K562 (cell line): ENCODE measurements around the gene ACTN4. TPM values are rescaled to one million over a fixed set of nuclear protein-coding genes. Genes with fewer than 3 reads are reported as not detected.
A peak's percentile ranks its signal among the peaks of the same experiment; 100 is the strongest.

ENCODE experiments used
- ELF1 ChIP-seq: fragments of 200-800 bp; sonication (Bioruptor generic); IDR thresholded peaks from 2 replicates; pipeline ENCODE4 v1.6.1; 2016; ENCODE audit warnings: missing genetic modification characterization, missing compliant biosample characterization
- HDAC2 ChIP-seq: fragments of 450-650 bp; IDR thresholded peaks from 2 replicates; pipeline ENCODE4 v1.6.1; 2016; ENCODE audit warnings: mild to moderate bottlenecking
- HNRNPK ChIP-seq: fragments of 200-400 bp; formaldehyde crosslinking; IDR thresholded peaks from one replicate; pipeline ENCODE4 v1.6.1; 2018; ENCODE audit warnings: mild to moderate bottlenecking, low read depth, low read length; ENCODE audit not compliant: poor library complexity, severe bottlenecking
- LCOR ChIP-seq: sonication (generic); formaldehyde crosslinking; IDR thresholded peaks from 2 replicates; pipeline ENCODE4 v1.8.0; 2022; ENCODE audit warnings: mild to moderate bottlenecking, missing genetic modification reagents
- MAFG ChIP-seq: fragments of 450-650 bp; conservative IDR thresholded peaks from 2 replicates; pipeline ENCODE4 v1.6.1; 2016; ENCODE audit warnings: missing genetic modification characterization, missing compliant biosample characterization
- MED1 ChIP-seq: sonication (generic); formaldehyde crosslinking; IDR thresholded peaks from 2 replicates; pipeline ENCODE4 v1.8.1; 2023; ENCODE audit warnings: missing genetic modification reagents, borderline replicate concordance
- NR2F6 ChIP-seq: fragments of 450-650 bp; formaldehyde crosslinking; IDR thresholded peaks from 2 replicates; pipeline ENCODE4 v1.4.0; 2020; ENCODE audit warnings: mild to moderate bottlenecking
- RB1 ChIP-seq: fragments of 450-650 bp; IDR thresholded peaks from 2 replicates; pipeline ENCODE4 v1.6.1; 2017; ENCODE audit warnings: low read depth, mild to moderate bottlenecking
- SAFB ChIP-seq: fragments of 200-400 bp; formaldehyde crosslinking; IDR thresholded peaks from 2 replicates; pipeline ENCODE4 v1.6.1; 2017; ENCODE audit warnings: low read depth, low read length, borderline replicate concordance
- SMARCA5 ChIP-seq: fragments of 450-650 bp; IDR thresholded peaks from 2 replicates; pipeline ENCODE4 v1.6.1; 2016
- SMARCC2 ChIP-seq: fragments of 450-650 bp; IDR thresholded peaks from 2 replicates; pipeline ENCODE4 v1.6.1; 2017; ENCODE audit warnings: antibody characterized with exemption, moderate library complexity, mild to moderate bottlenecking, low read depth
- ZBTB7A ChIP-seq: IDR thresholded peaks from 2 replicates; pipeline ENCODE4 v1.6.1; 2011; ENCODE audit warnings: low read depth, mild to moderate bottlenecking, low read length, moderate library complexity, borderline replicate concordance; ENCODE audit not compliant: control insufficient read depth
- ZNF12 ChIP-seq: sonication (generic); formaldehyde crosslinking; IDR thresholded peaks from 2 replicates; pipeline ENCODE4 v1.4.0; 2020; ENCODE audit warnings: mild to moderate bottlenecking, missing genetic modification reagents
- ZNF217 ChIP-seq: sonication (generic); formaldehyde crosslinking; IDR thresholded peaks from 2 replicates; pipeline ENCODE4 v1.8.0; 2022; ENCODE audit warnings: mild to moderate bottlenecking, missing genetic modification reagents
- ZNF3 ChIP-seq: fragments of 250-450 bp; sonication (Bioruptor Pico); IDR thresholded peaks from 2 replicates; pipeline ENCODE4 v1.5.0; 2021; ENCODE audit warnings: mild to moderate bottlenecking, moderate library complexity
- ZNF785 ChIP-seq: fragments of 250-450 bp; sonication (Bioruptor Pico); IDR thresholded peaks from 2 replicates; pipeline ENCODE4 v1.4.0; 2020; ENCODE audit warnings: mild to moderate bottlenecking
- polyA plus RNA-seq, 8 experiments: library from polyadenylated mRNA; depleted of rRNA in 4 of 8; stranded (reverse) in 5 of 8; unstranded in 3 of 8; fragments of >200 nt; fragmentation: Nextera tagmentation in 2 of 8; fragmentation: Illumina TruSeq in 1 of 8; extraction: Ambion mirVana in 2 of 8; extraction: Trizol in 1 of 8; gene quantifications; 2 replicates each; pipeline versions ENCODE4 v1.2.1 to v1.2.3, GENCODE V29; 2011 to 2014; ENCODE audit warnings: inconsistent platforms in 1 of 8, missing spikeins in 1 of 8
- total RNA-seq, 7 experiments: library from RNA; depleted of rRNA in 6 of 7; stranded (reverse); fragments of >200 nt in 6 of 7; fragmentation: Illumina TruSeq in 2 of 7; extraction: Trizol in 2 of 7; gene quantifications; 2 replicates each; pipeline versions ENCODE4 v1.2.1 to v1.2.3, GENCODE V29; 2011 to 2021; ENCODE audit warnings: low replicate concordance in 1 of 7
- TF ChIP-seq, protein P1 (sequence below): fragments of 150-350 bp; IDR thresholded peaks from 2 replicates; pipeline ENCODE4 v1.6.1; 2014; ENCODE audit warnings: low read depth, mild to moderate bottlenecking, low read length, borderline replicate concordance
- TF ChIP-seq, protein P2 (sequence below): fragments of 250-450 bp; sonication (Bioruptor Pico); IDR thresholded peaks from 2 replicates; pipeline ENCODE4 v1.5.1; 2021; ENCODE audit warnings: mild to moderate bottlenecking
- TF ChIP-seq, protein P3 (sequence below): sonication (generic); IDR thresholded peaks from 2 replicates; pipeline ENCODE4 v1.6.1; 2016
- TF ChIP-seq, protein P4 (sequence below): fragments of 450-650 bp; formaldehyde crosslinking; IDR thresholded peaks from 2 replicates; pipeline ENCODE4 v1.4.0; 2022; ENCODE audit warnings: missing genetic modification characterization

The ACTN4 gene
- total and polyA plus RNA-seq, 9 of the 15 experiments (the other 6 are each of a cell fraction or from before 2014, with no cell fraction given), result 3.1 to 385 (median 125) TPM

DNA sequence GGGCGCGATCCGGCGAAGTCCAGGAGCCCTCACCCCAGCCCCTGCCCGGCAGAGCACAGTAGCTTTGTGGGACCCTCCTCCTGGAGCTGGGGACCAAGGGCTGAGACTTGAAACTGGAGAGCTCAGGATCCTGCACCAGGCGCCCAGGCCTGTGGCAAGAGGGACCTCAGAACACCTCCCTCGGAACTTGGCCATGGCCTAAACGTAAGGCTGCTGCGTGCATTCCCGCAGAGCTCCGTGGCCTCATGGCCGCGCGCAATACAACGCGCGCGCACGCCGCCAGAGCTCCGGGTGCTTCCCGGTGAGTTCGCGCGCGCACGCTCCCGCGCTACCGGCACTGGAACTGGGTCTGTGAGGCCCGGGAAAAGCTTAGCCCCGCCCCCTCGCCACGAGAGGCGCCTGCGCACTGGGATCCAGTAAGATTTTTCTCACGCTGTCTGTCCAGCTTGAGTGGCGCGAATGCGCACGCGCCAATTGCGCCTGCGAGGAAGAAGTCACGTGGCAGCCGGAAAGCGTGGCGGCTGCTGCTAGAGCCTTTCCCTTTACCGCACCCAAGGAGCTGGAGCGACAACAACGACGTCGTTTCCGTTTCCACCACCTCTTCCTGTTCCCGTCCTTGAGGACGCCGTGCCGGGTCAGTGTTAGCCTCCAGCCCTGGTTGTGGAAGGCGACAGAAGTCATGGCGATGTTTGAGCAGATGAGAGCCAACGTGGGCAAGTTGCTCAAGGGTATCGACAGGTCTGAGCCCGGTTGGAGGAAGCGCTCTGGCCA is 28.7 kb upstream of the ACTN4 start, which contains the start of gene EIF3K (continued):
- TF ChIP-seq, protein P1, sequence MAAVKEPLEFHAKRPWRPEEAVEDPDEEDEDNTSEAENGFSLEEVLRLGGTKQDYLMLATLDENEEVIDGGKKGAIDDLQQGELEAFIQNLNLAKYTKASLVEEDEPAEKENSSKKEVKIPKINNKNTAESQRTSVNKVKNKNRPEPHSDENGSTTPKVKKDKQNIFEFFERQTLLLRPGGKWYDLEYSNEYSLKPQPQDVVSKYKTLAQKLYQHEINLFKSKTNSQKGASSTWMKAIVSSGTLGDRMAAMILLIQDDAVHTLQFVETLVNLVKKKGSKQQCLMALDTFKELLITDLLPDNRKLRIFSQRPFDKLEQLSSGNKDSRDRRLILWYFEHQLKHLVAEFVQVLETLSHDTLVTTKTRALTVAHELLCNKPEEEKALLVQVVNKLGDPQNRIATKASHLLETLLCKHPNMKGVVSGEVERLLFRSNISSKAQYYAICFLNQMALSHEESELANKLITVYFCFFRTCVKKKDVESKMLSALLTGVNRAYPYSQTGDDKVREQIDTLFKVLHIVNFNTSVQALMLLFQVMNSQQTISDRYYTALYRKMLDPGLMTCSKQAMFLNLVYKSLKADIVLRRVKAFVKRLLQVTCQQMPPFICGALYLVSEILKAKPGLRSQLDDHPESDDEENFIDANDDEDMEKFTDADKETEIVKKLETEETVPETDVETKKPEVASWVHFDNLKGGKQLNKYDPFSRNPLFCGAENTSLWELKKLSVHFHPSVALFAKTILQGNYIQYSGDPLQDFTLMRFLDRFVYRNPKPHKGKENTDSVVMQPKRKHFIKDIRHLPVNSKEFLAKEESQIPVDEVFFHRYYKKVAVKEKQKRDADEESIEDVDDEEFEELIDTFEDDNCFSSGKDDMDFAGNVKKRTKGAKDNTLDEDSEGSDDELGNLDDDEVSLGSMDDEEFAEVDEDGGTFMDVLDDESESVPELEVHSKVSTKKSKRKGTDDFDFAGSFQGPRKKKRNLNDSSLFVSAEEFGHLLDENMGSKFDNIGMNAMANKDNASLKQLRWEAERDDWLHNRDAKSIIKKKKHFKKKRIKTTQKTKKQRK, result no peak
- TF ChIP-seq MAFG (tag), result no peak
- 0 out of 2 replicates have a peak, but pooled peaks have one; percentile 24 for TF ChIP-seq ZBTB7A
- TF ChIP-seq SMARCC2, result no peak
- TF ChIP-seq LCOR, result no peak
- TF ChIP-seq, protein P2, sequence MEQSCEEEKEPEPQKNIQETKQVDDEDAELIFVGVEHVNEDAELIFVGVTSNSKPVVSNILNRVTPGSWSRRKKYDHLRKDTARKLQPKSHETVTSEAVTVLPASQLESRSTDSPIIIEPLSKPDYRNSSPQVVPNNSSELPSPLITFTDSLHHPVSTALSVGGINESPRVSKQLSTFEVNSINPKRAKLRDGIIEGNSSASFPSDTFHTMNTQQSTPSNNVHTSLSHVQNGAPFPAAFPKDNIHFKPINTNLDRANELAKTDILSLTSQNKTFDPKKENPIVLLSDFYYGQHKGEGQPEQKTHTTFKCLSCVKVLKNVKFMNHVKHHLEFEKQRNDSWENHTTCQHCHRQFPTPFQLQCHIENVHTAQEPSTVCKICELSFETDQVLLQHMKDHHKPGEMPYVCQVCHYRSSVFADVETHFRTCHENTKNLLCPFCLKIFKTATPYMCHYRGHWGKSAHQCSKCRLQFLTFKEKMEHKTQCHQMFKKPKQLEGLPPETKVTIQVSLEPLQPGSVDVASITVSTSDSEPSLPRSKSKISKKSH (CRISPR knock-in tag), result no peak
- peak; percentile 85 for TF ChIP-seq ELF1 (tag)
- TF ChIP-seq, protein P3, sequence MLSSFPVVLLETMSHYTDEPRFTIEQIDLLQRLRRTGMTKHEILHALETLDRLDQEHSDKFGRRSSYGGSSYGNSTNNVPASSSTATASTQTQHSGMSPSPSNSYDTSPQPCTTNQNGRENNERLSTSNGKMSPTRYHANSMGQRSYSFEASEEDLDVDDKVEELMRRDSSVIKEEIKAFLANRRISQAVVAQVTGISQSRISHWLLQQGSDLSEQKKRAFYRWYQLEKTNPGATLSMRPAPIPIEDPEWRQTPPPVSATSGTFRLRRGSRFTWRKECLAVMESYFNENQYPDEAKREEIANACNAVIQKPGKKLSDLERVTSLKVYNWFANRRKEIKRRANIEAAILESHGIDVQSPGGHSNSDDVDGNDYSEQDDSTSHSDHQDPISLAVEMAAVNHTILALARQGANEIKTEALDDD, result no peak
- no peak for TF ChIP-seq ZNF12
- peak; percentile 85 for TF ChIP-seq HDAC2
- TF ChIP-seq HNRNPK, result no peak
- peak; percentile 90 for TF ChIP-seq RB1
- TF ChIP-seq ZNF785, result no peak
- no peak for TF ChIP-seq NR2F6
- TF ChIP-seq, protein P4, sequence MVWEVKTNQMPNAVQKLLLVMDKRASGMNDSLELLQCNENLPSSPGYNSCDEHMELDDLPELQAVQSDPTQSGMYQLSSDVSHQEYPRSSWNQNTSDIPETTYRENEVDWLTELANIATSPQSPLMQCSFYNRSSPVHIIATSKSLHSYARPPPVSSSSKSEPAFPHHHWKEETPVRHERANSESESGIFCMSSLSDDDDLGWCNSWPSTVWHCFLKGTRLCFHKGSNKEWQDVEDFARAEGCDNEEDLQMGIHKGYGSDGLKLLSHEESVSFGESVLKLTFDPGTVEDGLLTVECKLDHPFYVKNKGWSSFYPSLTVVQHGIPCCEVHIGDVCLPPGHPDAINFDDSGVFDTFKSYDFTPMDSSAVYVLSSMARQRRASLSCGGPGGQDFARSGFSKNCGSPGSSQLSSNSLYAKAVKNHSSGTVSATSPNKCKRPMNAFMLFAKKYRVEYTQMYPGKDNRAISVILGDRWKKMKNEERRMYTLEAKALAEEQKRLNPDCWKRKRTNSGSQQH, result no peak
- no peak for TF ChIP-seq ZNF3 (CRISPR knock-in tag)
- TF ChIP-seq ZNF217 (CRISPR knock-in tag), result no peak
- TF ChIP-seq SAFB, result 0 out of 2 replicates have a peak, but pooled peaks have one; percentile 20
- no peak for TF ChIP-seq MED1
- no peak for TF ChIP-seq SMARCA5
